Adrenal gland (tissue), 5 donors: ENCODE measurements around the gene RALGAPA1.

Source experiments
- CTCF ChIP-seq, 6 experiments: fragments of 450-650 bp in 4 of 6; fragments of 200-600 bp in 2 of 6; sonication (generic) in 1 of 6; IDR thresholded peaks; 1 replicate in 5 of 6; 2 replicates in 1 of 6; pipeline versions ENCODE4 v1.5.1 to v1.8.0; 2016 to 2021; ENCODE audit warnings: antibody characterized with exemption in 6 of 6, mild to moderate bottlenecking in 2 of 6, moderate library complexity in 1 of 6
- POLR2A ChIP-seq, 2 donors: fragments of 450-650 bp; IDR thresholded peaks; one replicate each; pipeline ENCODE4 v1.6.1; 2017; ENCODE audit warnings: antibody characterized with exemption in 2 of 2, mild to moderate bottlenecking in 2 of 2, moderate library complexity in 1 of 2
- donor health status: DM: no; HTN: no; CAD: no.

GRCh38 chr14:35730871-35731270 is 78.2 kb downstream of the RALGAPA1 start:
- no peak for TF ChIP-seq CTCF (IDR thresholded peaks at IDR 0.05)
- no peak for TF ChIP-seq POLR2A (IDR thresholded peaks at IDR 0.05)
